DOHH2 (cell line): ENCODE measurements around the gene RBKS.
"Not testable (repeated sequence)": the region's sequence is repeated elsewhere in the genome, so short reads cannot be mapped to it uniquely, and the experiment has no call there.

Source experiments
- H3F3A ChIP-seq: fragments of 200-600 bp; sonication (generic), shearing (Covaris generic); 2 replicates; pipeline ENCODE4 v1.6.0; 2016; ENCODE audit warnings: antibody characterized with exemption, mild to moderate bottlenecking; ENCODE audit not compliant: control insufficient read depth, insufficient read depth
- H3K27ac ChIP-seq: fragments of 200-600 bp; sonication (generic); 2 replicates; pipeline ENCODE4 v1.5.1; 2014; ENCODE audit warnings: low read depth, mild to moderate bottlenecking, low read length, moderate library complexity
- H3K27me3 ChIP-seq: fragments of 200-600 bp; sonication (generic); 2 replicates; pipeline ENCODE4 v1.6.1; 2014; ENCODE audit warnings: mild to moderate bottlenecking, low read length, mixed read lengths; ENCODE audit not compliant: control insufficient read depth
- H3K36me3 ChIP-seq: fragments of 200-600 bp; sonication (generic); 2 replicates; pipeline ENCODE4 v1.6.1; 2014; ENCODE audit warnings: mild to moderate bottlenecking, low read length, moderate library complexity, mixed read lengths; ENCODE audit not compliant: control insufficient read depth
- H3K4me1 ChIP-seq: fragments of 200-600 bp; sonication (generic); 2 replicates; pipeline ENCODE4 v1.6.1; 2014; ENCODE audit warnings: mild to moderate bottlenecking, low read length, mixed read lengths; ENCODE audit not compliant: control insufficient read depth
- H3K4me2 ChIP-seq: fragments of 200-600 bp; sonication (generic); 2 replicates; pipeline ENCODE4 v1.6.0; 2014; ENCODE audit warnings: mild to moderate bottlenecking, low read length, moderate library complexity
- H3K4me3 ChIP-seq: fragments of 200-600 bp; sonication (generic); 2 replicates; pipeline ENCODE4 v1.5.1; 2014; ENCODE audit warnings: mild to moderate bottlenecking, low read length, mixed read lengths
- H3K79me2 ChIP-seq: fragments of 200-600 bp; sonication (generic); 2 replicates; pipeline ENCODE4 v1.6.1; 2014; ENCODE audit warnings: mild to moderate bottlenecking, low read length, mixed read lengths; ENCODE audit not compliant: control insufficient read depth
- H3K9me2 ChIP-seq: fragments of 200-600 bp; sonication (generic); replicated peaks from 2 replicates; pipeline ENCODE4 v1.6.1; 2014; ENCODE audit warnings: mild to moderate bottlenecking, low read length, mixed read lengths; ENCODE audit not compliant: control insufficient read depth
- H3K9me3 ChIP-seq: fragments of 200-600 bp; sonication (generic); 2 replicates; pipeline ENCODE4 v1.6.1; 2014; ENCODE audit warnings: antibody characterized with exemption, low read length, mixed read lengths; ENCODE audit not compliant: control insufficient read depth, insufficient read depth
- H4K20me1 ChIP-seq: fragments of 200-600 bp; sonication (generic); 2 replicates; pipeline ENCODE4 v1.6.0; 2014; ENCODE audit warnings: low read depth, mild to moderate bottlenecking, antibody characterized with exemption, low read length, moderate library complexity; ENCODE audit not compliant: control insufficient read depth, insufficient read depth
- CTCF ChIP-seq: fragments of 200-600 bp; sonication (generic); IDR thresholded peaks from one replicate; pipeline ENCODE4 v1.5.1; 2014; ENCODE audit warnings: antibody characterized with exemption, mild to moderate bottlenecking, low read depth, low read length; ENCODE audit not compliant: poor library complexity, severe bottlenecking
- EZH2phosphoT487 ChIP-seq: fragments of 200-600 bp; sonication (generic); IDR thresholded peaks from 2 replicates; pipeline ENCODE4 v1.6.1; 2017; ENCODE audit warnings: borderline replicate concordance, mild to moderate bottlenecking, antibody characterized with exemption, low read length, moderate library complexity, mixed read lengths

RBKS gene

DNA sequence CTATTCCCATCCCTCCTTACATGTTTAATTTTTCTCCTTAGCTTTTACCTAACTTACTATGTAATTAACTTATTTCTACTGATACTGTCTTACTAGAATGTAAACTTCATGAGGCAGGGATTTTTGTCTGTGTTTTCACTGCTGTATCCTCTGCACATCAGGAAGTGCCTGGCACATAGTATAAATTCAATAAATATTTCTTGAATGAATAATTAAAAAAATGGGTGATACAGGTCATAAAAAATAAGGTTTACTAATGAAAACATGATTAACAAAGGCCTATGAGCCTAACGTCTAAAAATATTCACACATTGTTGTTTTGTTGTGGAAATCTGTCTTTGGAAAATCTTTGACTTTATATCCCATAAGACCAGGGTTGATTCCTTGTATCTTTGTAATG, 4.5 kb downstream of the RBKS start:
- H3K4me2 ChIP-seq, result no peak overlapping the region
- H3K9me3 ChIP-seq, result no peaks in the 10 kb centered on the region
- H3K4me3 ChIP-seq, result no peak overlapping the region
- H3K27ac ChIP-seq, result no peak overlapping the region
- H3K4me1 ChIP-seq, result peaks cover 28% of the 10 kb centered on the region
- H3K36me3 ChIP-seq, result peaks cover under 1% of the 10 kb centered on the region; the same call in 1 of the 2 replicates
- TF ChIP-seq EZH2phosphoT487 (no peak), CTCF (no peak)
- peaks cover 3% of the 10 kb centered on the region for H3K79me2 ChIP-seq
- no peaks in the 10 kb centered on the region for H3K27me3 ChIP-seq
- no peaks in the 10 kb centered on the region for H3K9me2 ChIP-seq
- H3F3A ChIP-seq, result no peaks in the 10 kb centered on the region
- H4K20me1 ChIP-seq, result no peaks in the 10 kb centered on the region

DNA sequence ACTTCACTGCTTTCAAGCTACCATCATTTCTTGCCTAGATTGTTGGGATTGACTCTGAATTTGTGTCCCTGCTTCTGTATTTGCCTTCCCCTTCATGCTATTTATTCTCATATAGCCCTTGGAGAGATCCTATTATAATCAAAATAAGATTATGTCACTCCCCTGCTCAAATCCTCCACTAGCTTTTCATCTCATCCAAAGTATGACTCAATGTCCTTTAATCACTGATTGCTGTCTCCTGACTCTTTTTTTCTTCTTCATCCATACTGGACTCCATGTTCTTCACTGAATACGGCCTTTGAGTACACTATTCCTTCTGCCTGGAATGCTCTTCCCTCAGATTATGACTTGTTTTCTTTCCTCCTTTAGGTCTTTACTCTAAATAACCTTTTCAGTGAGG, 5.0 kb downstream of the RBKS start:
- H3K79me2 ChIP-seq, result peaks cover 3% of the 10 kb centered on the region; the same call in 1 of the 2 replicates
- no peaks in the 10 kb centered on the region for H3F3A ChIP-seq
- TF ChIP-seq CTCF (no peak), EZH2phosphoT487 (no peak)
- peaks cover 28% of the 10 kb centered on the region for H3K4me1 ChIP-seq
- H3K27me3 ChIP-seq, result no peaks in the 10 kb centered on the region
- H3K4me3 ChIP-seq, result no peak overlapping the region
- no peaks in the 10 kb centered on the region for H3K9me2 ChIP-seq
- H3K4me2 ChIP-seq, result no peak overlapping the region
- no peaks in the 10 kb centered on the region for H4K20me1 ChIP-seq
- no peaks in the 10 kb centered on the region for H3K36me3 ChIP-seq
- no peaks in the 10 kb centered on the region for H3K9me3 ChIP-seq
- H3K27ac ChIP-seq, result no peak overlapping the region

DNA sequence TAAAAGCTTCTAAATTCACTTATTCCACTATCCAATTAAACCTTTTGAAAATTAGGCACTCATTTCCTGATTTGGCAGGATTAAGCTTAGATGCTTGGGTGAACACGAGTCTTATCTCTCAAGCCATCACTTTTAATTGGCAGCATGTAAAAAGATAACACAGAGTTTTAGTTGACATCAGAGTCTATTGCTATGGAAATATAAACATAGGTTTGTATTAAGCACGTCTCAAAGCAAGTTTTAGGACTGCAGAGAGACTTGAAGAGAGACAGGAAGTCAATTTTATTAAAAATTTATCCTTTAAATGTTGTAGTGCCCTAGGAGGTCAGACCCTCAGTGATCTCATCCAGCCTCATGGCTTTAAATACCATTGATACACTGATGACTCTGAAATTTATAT, 5.6 kb downstream of the RBKS start:
- Histone ChIP-seq H3K4me2 (no peak overlapping the region), H3F3A (no peaks in the 10 kb centered on the region), H3K4me3 (no peak overlapping the region), H4K20me1 (no peaks in the 10 kb centered on the region), H3K9me2 (no peaks in the 10 kb centered on the region), H3K4me1 (peaks cover 26% of the 10 kb centered on the region), H3K27me3 (no peaks in the 10 kb centered on the region), H3K79me2 (peaks cover 1% of the 10 kb centered on the region; the same call in 1 of the 2 replicates), H3K27ac (no peak overlapping the region), H3K36me3 (no peaks in the 10 kb centered on the region), H3K9me3 (no peaks in the 10 kb centered on the region)
- TF ChIP-seq EZH2phosphoT487 (no peak), CTCF (no peak)

- not testable (repeated sequence) for H3K27me3 ChIP-seq, H3K4me2 ChIP-seq, H3K4me1 ChIP-seq, H3K27ac ChIP-seq, H3K9me3 ChIP-seq, H3K9me2 ChIP-seq, H3K4me3 ChIP-seq, H3K79me2 ChIP-seq, H4K20me1 ChIP-seq, H3K36me3 ChIP-seq, H3F3A ChIP-seq
Measured at GRCh38 chr2:27882584-27882922, 7.6 kb downstream of the RBKS start.

DNA sequence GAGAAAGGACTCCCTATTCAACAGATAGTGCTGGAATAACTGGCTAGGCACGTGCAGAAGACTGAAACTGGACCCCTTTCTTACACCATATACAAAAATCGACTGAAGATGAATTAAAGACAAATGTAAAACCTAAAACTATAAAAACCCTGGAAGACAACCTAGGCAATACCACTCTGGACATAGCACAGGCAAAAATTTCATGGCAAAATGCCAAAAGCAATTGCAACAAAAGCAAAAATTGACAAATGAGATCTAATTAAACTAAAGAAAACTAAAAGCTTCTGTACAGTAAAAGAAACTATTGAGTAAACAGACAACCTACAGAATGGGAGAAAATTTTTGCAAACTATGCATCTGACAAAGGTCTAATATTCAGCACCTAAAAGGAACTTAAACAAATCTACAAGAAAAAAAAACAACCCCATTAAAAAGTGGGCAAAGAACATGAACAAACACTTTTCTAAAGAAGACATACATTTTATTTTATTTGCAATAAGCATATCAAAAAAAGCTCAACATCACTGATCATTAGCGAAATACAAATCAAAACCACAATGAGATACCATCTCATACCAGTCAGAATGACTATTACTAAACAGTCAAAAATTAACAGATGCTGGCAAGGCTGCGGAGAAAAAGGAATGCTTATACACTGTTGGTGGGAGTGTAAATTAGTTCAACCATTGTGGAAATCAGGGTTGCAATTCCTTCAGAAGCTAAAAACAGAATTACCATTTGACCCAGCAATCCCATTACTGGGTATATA, 8.2 kb downstream of the RBKS start:
- not testable (repeated sequence) for H3K79me2 ChIP-seq, H3K4me1 ChIP-seq, H3K9me3 ChIP-seq, H4K20me1 ChIP-seq, H3F3A ChIP-seq, H3K27ac ChIP-seq, H3K4me3 ChIP-seq, H3K36me3 ChIP-seq, H3K27me3 ChIP-seq, H3K4me2 ChIP-seq, H3K9me2 ChIP-seq
